Spleen (tissue), 11 donors: ENCODE measurements around the gene PRTN3. TPM values are rescaled to one million over a fixed set of nuclear protein-coding genes. Genes with fewer than 3 reads are reported as not detected.

Experiments
- DNase-seq: peaks from one replicate; pipeline ENCODE4 v3.0.0-alpha.2; 2020
- H3K27ac ChIP-seq, 8 donors: fragments of 200-600 bp; sonication (generic) in 7 of 8; 1 replicate in 4 of 8; 2 replicates in 4 of 8; pipeline versions ENCODE4 v1.5.0 to v1.8.0; 2016 to 2021; ENCODE audit warnings: inconsistent platforms in 4 of 8, mild to moderate bottlenecking in 4 of 8, moderate library complexity in 1 of 8
- H3K27me3 ChIP-seq, 7 donors: fragments of 200-600 bp; sonication (generic) in 6 of 7; replicated peaks in 1 of 7; 1 replicate in 4 of 7; 2 replicates in 3 of 7; pipeline versions ENCODE4 v1.5.0 to v1.8.0; 2016 to 2021; ENCODE audit warnings: inconsistent platforms in 3 of 7, mild to moderate bottlenecking in 1 of 7
- H3K36me3 ChIP-seq, 6 donors: fragments of 200-600 bp; sonication (generic) in 5 of 6; 1 replicate in 4 of 6; 2 replicates in 2 of 6; pipeline versions ENCODE4 v1.5.0 to v1.8.0; 2016 to 2021; ENCODE audit warnings: inconsistent platforms in 2 of 6
- H3K4me1 ChIP-seq, 6 donors: fragments of 200-600 bp; sonication (generic) in 5 of 6; 1 replicate in 3 of 6; 2 replicates in 3 of 6; pipeline versions ENCODE4 v1.5.0 to v1.8.0; 2016 to 2021; ENCODE audit warnings: inconsistent platforms in 3 of 6
- H3K4me3 ChIP-seq, 8 donors: fragments of 200-600 bp; sonication (generic) in 7 of 8; 1 replicate in 4 of 8; 2 replicates in 4 of 8; pipeline versions ENCODE4 v1.5.0 to v1.8.0; 2016 to 2021; ENCODE audit warnings: inconsistent platforms in 4 of 8, mild to moderate bottlenecking in 4 of 8, moderate library complexity in 2 of 8
- H3K9me3 ChIP-seq, 8 donors: fragments of 200-600 bp; sonication (generic) in 7 of 8; 1 replicate in 4 of 8; 2 replicates in 4 of 8; pipeline versions ENCODE4 v1.5.0 to v1.8.0; 2016 to 2021; ENCODE audit warnings: inconsistent platforms in 4 of 8
- POLR2A ChIP-seq, 3 donors: fragments of 450-650 bp; IDR thresholded peaks; one replicate each; pipeline ENCODE4 v1.5.1; 2017; ENCODE audit warnings: antibody characterized with exemption in 3 of 3, mild to moderate bottlenecking in 1 of 3
- POLR2AphosphoS5 ChIP-seq, 3 donors: sonication (generic); formaldehyde crosslinking; IDR thresholded peaks; one replicate each; pipeline ENCODE4 v1.5.1; 2017; ENCODE audit warnings: antibody characterized with exemption in 3 of 3
- WGBS, 5 donors: extraction: QIAGEN DNeasy Blood & Tissue Kit in 3 of 5; methylation state at CpG; one replicate each; pipeline versions ENCODE4 v1.1.5 to v1.1.7; 2013 to 2018; 5-methylcytosine and 5-hydroxymethylcytosine counted together
- intact Hi-C: fragments of 100-400 bp; cut with DNase I; formaldehyde crosslinking; loops from one replicate; pipeline ENCODE4 v1.15.0; 2023; ENCODE audit warnings: low total_unique reads
- polyA plus RNA-seq, 3 donors: library from polyadenylated mRNA; stranded (reverse); fragments of 200-250 nt; gene quantifications; one replicate each; pipeline ENCODE4 v1.2.1, GENCODE V29; 2013
- total RNA-seq, 7 donors: library from RNA; depleted of rRNA in 3 of 7; stranded (reverse); fragments of >200 nt in 3 of 7; fragmentation: NEBNext Ultra II Directional in 4 of 7; extraction: Animal tissue kit (Norgen Biotek cat#: 25700) in 4 of 7; gene quantifications; one replicate each; pipeline versions ENCODE4 v1.1.0 to v1.2.1, GENCODE V29; 2016 to 2021
- TF ChIP-seq, protein P1 (sequence below), 11 experiments: fragments of 200-600 bp in 7 of 11; fragments of 450-650 bp in 4 of 11; sonication (generic) in 4 of 11; IDR thresholded peaks in 8 of 11; conservative IDR thresholded peaks in 3 of 11; 1 replicate in 7 of 11; 2 replicates in 4 of 11; pipeline versions ENCODE4 v1.4.0 to v1.8.0; 2016 to 2021; ENCODE audit warnings: antibody characterized with exemption in 11 of 11, inconsistent platforms in 4 of 11, mild to moderate bottlenecking in 1 of 11
- donor health status: healthy with polysubstance abuse.
- donor health status: DM: no; HTN: no; CAD: no; lungs with moderate emphysema.
- donor health status: DM: no; HTN: no; CAD: no.
- donor health status: Bipolar disorder and iron deficiency.
- donor health status: healthy.
- donor health status: DM: no; HTN: no; CAD: no.
- donor health status: DM: yes; HTN: yes; CAD: no.

The PRTN3 gene
- total and polyA plus RNA-seq, 10 donors, result 0.89 to 168 (median 7.9) TPM

DNA sequence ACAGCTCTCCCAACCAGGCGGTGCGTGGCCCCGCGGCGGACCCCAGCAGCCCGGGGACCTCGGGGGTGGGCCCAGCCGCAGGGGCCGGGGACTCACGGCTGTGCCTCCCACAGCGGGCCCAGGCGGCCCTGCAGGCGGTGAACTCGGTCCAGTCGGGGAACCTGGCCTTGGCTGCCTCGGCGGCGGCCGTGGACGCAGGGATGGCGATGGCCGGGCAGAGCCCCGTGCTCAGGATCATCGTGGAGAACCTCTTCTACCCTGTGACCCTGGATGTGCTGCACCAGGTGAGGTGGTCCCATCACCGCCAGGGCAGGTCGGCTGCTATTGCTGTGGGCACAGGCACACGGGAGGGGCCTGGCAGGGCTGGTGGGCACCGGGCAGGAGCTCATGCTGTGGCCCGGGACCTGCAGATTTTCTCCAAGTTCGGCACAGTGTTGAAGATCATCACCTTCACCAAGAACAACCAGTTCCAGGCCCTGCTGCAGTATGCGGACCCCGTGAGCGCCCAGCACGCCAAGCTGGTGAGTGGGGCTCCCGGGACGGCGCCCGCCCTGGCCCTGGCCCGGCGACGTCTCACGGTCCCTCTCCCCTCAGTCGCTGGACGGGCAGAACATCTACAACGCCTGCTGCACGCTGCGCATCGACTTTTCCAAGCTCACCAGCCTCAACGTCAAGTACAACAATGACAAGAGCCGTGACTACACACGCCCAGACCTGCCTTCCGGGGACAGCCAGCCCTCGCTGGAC lies 36.2 kb upstream of the PRTN3 start:
- Histone ChIP-seq H3K36me3 (peaks cover 9 to 100% (median 68%) of the 10 kb centered on the region in 6 donors), H3K9me3 (no peaks in the 10 kb centered on the region), H3K27me3 (no peaks in the 10 kb centered on the region), H3K4me3 (no peak overlapping the region), H3K27ac (peak overlapping the region in 3 of 8 donors; percentile 5 to 100 (median 21)), H3K4me1 (peaks cover 40 to 94% (median 65%) of the 10 kb centered on the region in 6 donors)
- WGBS, 5 donors, result 90 to 94% (median 93%) methylated on average over 22 to 53 of the region's 53 CpGs
- intact Hi-C loops, result no loop called here
- TF ChIP-seq POLR2AphosphoS5 (IDR thresholded peaks at IDR 0.05), result peak in 2 of 3 donors; percentile 16 to 69
- TF ChIP-seq, protein P1, sequence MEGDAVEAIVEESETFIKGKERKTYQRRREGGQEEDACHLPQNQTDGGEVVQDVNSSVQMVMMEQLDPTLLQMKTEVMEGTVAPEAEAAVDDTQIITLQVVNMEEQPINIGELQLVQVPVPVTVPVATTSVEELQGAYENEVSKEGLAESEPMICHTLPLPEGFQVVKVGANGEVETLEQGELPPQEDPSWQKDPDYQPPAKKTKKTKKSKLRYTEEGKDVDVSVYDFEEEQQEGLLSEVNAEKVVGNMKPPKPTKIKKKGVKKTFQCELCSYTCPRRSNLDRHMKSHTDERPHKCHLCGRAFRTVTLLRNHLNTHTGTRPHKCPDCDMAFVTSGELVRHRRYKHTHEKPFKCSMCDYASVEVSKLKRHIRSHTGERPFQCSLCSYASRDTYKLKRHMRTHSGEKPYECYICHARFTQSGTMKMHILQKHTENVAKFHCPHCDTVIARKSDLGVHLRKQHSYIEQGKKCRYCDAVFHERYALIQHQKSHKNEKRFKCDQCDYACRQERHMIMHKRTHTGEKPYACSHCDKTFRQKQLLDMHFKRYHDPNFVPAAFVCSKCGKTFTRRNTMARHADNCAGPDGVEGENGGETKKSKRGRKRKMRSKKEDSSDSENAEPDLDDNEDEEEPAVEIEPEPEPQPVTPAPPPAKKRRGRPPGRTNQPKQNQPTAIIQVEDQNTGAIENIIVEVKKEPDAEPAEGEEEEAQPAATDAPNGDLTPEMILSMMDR (IDR thresholded peaks at IDR 0.05 in 8 of 11, conservative IDR thresholded peaks at IDR 0.05 in 3 of 11), result no peak
- DNase-seq, result no peak

DNA sequence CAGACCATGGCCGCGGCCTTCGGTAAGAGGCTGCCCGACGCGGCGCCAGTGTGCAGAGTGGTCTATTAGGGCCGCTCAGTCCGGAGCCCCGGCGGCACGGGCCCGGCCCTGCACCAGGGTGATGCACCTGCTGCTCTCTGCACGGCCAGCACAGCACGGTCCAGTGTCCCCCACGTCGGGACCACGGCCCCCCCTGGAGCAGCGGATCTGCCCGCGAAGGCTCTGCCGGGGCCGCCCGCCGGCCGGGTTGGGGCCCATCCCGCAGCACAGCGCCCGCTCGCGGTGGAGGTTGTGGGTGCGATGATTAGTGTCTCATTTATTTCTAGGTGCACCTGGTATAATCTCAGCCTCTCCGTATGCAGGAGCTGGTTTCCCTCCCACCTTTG lies 35.6 kb upstream of the PRTN3 start:
- H3K4me3 ChIP-seq, result no peak overlapping the region
- DNase-seq, result no peak
- WGBS, 5 donors, result 89 to 94% (median 93%) methylated on average over 26 to 33 of the region's 33 CpGs
- H3K27ac ChIP-seq, result no peak overlapping the region
- peak in 1 of 3 donors; percentile 25 for TF ChIP-seq POLR2AphosphoS5 (IDR thresholded peaks at IDR 0.05)
- TF ChIP-seq POLR2A (IDR thresholded peaks at IDR 0.05), result no peak
- TF ChIP-seq, protein P1 (IDR thresholded peaks at IDR 0.05 in 8 of 11, conservative IDR thresholded peaks at IDR 0.05 in 3 of 11), result peak in 1 of 11 experiments; percentile 33
- peaks cover 12 to 100% (median 74%) of the 10 kb centered on the region in 6 donors for H3K36me3 ChIP-seq
- H3K27me3 ChIP-seq, result no peaks in the 10 kb centered on the region
- peaks cover 35 to 90% (median 59%) of the 10 kb centered on the region in 6 donors for H3K4me1 ChIP-seq
- H3K9me3 ChIP-seq, result no peaks in the 10 kb centered on the region
- intact Hi-C loops, result no loop called here

DNA sequence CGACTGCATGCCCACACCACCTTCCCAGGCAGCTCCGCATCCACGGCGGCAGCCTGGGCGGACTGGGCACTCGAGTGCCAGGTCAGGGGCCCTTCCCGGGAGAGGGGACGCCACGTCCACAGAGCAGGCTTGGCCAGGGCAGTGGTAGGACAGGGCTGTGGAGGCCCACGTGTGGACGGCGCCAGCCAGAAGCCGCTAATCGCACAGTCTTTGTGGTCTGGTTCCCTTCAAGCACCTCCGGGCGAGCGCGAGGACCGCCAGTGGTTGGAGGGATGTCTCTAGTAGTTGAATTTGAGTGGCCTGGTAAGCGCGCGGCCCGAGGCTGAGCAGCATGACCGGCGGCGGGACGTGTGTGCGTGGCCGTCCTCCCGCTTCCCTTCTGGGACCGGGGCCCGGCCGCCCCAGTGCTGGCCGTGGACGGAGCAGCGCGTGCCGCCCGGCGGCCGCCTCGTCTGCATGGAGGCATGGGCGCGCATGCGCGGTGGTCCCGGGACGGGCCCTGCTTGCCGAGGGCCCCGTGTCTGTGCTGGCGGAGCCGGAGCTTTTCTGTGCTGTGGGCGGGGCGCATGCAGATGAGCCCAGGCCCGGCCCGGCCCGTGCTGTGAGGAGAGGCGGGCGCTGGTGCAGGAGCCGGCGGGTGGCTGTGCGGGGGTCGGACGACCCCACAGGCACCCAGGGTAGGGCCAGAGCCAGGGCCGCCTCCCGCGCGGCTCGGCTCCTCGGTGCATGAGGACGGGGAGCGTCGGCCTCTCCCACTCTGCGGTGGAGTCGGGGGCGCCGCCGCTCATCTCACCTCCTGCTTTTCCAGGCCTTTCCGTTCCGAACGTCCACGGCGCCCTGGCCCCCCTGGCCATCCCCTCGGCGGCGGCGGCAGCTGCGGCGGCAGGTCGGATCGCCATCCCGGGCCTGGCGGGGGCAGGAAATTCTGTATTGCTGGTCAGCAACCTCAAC lies 34.9 kb upstream of the PRTN3 start:
- Histone ChIP-seq H3K27me3 (no peaks in the 10 kb centered on the region), H3K4me3 (no peak overlapping the region), H3K27ac (no peak overlapping the region), H3K9me3 (no peaks in the 10 kb centered on the region), H3K36me3 (peaks cover 16 to 100% (median 81%) of the 10 kb centered on the region in 6 donors), H3K4me1 (peaks cover 28 to 89% (median 52%) of the 10 kb centered on the region in 6 donors)
- WGBS, 5 donors, result 92 to 95% (median 94%) methylated on average over 48 to 93 of the region's 93 CpGs
- TF ChIP-seq POLR2A (IDR thresholded peaks at IDR 0.05) (no peak), POLR2AphosphoS5 (IDR thresholded peaks at IDR 0.05) (peak in 2 of 3 donors; percentile 9 to 39)
- TF ChIP-seq, protein P1 (IDR thresholded peaks at IDR 0.05 in 8 of 11, conservative IDR thresholded peaks at IDR 0.05 in 3 of 11), result peak in 1 of 11 experiments; percentile 1
- intact Hi-C loops, result no loop called here
- DNase-seq, result no peak
